Heart left ventricle (tissue), 13 donors: Measurements from ENCODE around the gene ADORA3.

Experiments
- POLR2A ChIP-seq, 2 donors: fragments of 450-650 bp; IDR thresholded peaks; one replicate each; pipeline ENCODE4 v1.6.1; 2017; ENCODE audit warnings: antibody characterized with exemption in 2 of 2, mild to moderate bottlenecking in 2 of 2, moderate library complexity in 2 of 2
- TF ChIP-seq, protein P1 (sequence below), 12 donors: fragments of 200-600 bp; sonication (generic) in 4 of 12; IDR thresholded peaks; one replicate each; pipeline versions ENCODE4 v1.5.0 to v1.8.0; 2018 to 2022; ENCODE audit warnings: antibody characterized with exemption in 12 of 12, mild to moderate bottlenecking in 5 of 12
- donor health status: ischemic (EF 13 %, LVEDD 7.1; RV severe dilation, severe dysfunction).
- donor health status: DM: no; HTN: yes; CAD: no.
- donor health status: DM: no; HTN: no; CAD: no.
- donor health status: ischemic (EF 25% LVEDD 6.9; RV normal size, moderate dysfunction).
- donor health status: ischemic (EF 25% LVEDD 5.7; RV mildly dilated, moderate dysfunction).
- donor health status: ischemic (EF 35%, LVEDD 5.7; RV mildly dilated, moderate dysfunction).
- donor health status: nonischemic (EF 11% LVEDD 7.7; RV severe dilation, severe dysfunction).
- donor health status: DM: yes; HTN: yes; CAD: no.
- donor health status: PGD.
- donor health status: ischemic (EF 29% LVEDD 5.4; RV normal size, mild dysfunction).
- donor health status: nonischemic (EF 23%, LVEDD 6.1; RV moderate dilation, normal function).

DNA sequence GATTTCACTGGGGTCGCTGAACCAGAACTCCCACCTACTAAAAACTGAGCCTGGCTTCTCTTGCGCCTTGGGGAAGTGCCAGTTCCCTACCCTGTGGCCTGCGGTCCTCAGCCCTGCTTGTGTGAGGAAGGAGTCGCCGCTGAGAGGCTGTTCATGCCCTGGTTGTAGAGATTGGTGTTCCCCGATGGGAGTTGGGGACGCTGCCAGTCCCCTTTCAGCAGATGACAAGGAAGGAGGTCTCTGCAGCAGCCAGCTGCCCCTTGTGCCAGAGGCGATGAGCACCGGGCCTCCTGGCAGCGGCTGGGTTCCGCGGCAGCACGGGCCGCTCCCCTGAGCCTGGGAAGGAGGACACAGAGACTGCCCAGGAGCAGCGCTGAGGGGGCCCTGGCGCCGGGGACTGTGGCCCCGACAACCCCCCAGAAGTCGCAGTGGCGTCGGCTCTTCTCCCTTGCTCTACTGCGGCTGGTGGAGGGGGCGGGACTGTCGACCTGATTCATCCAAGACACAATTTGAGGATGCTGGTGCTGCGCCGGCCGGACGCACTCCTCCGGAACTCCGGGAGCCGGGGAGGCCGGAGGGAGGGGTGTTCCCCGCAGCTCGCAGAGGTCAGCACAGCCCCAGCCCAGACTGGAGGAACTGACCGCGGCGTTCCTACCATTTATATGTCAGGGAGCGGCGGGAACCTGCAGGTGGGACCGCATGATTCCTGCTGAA, 12.0 kb upstream of the ADORA3 start:
- no peak for TF ChIP-seq POLR2A (IDR thresholded peaks at IDR 0.05)
- TF ChIP-seq, protein P1, sequence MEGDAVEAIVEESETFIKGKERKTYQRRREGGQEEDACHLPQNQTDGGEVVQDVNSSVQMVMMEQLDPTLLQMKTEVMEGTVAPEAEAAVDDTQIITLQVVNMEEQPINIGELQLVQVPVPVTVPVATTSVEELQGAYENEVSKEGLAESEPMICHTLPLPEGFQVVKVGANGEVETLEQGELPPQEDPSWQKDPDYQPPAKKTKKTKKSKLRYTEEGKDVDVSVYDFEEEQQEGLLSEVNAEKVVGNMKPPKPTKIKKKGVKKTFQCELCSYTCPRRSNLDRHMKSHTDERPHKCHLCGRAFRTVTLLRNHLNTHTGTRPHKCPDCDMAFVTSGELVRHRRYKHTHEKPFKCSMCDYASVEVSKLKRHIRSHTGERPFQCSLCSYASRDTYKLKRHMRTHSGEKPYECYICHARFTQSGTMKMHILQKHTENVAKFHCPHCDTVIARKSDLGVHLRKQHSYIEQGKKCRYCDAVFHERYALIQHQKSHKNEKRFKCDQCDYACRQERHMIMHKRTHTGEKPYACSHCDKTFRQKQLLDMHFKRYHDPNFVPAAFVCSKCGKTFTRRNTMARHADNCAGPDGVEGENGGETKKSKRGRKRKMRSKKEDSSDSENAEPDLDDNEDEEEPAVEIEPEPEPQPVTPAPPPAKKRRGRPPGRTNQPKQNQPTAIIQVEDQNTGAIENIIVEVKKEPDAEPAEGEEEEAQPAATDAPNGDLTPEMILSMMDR (IDR thresholded peaks at IDR 0.05) = no peak
